ENCODE data around the gene ZNF385D. TPM values are rescaled to one million over a fixed set of nuclear protein-coding genes. Genes with fewer than 3 reads are reported as not detected.

ZNF385D gene
- total RNA-seq, 1 experiment from 2014 or later = 0.28 TPM

- no peaks in the 10 kb centered on the region for H3K9me3 ChIP-seq (ENCODE audit: insufficient read depth, low read depth)
- DNase-seq = no peak
- CTCF ChIA-PET = no interaction called here
These were observed 284.5 kb downstream of the ZNF385D start for GRCh38 chr3:21466476-21466875.

DNA sequence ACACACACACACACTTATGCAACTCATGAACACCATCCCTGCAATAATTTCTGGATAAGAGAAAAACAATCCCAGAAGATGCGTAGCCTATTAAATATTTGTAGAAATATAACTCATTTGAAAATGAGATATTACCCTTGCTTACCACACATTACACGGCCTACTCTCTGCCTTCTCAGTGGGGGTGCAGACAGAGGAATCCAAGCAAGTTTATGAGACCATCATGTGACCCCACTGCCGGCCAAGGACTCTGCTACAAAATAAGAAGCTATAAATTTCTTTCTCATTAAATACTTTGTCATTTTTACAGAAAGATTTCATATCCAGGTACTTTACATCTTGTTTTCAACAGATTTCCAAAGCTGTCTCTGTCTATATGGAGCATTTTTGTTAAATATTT lies 286.3 kb downstream of the ZNF385D start:
- POLR2A ChIA-PET (ENCODE audit: unreplicated experiment) = no interaction called here

More at GRCh38 chr3:21466476-21466875, 284.5 kb downstream of the ZNF385D start:
- BruUV-seq (replicated peaks) = no TSS peak
- H3K4me2 ChIP-seq = no peak overlapping the region
- no peaks in the 10 kb centered on the region for H3F3A ChIP-seq (ENCODE audit: insufficient read depth, low read depth)
- no peaks in the 10 kb centered on the region for H3K36me3 ChIP-seq (ENCODE audit: low read depth)
- no peak overlapping the region for H2AFZ ChIP-seq
- H3K27ac ChIP-seq = no peak overlapping the region
- no peak overlapping the region for H3K4me3 ChIP-seq
- intact Hi-C loops (cut with micrococcal nuclease; ENCODE audit: unreplicated experiment) = no loop called here
- H3K9me2 ChIP-seq (ENCODE audit: insufficient read depth) = no peaks in the 10 kb centered on the region; the same call in 1 of the 2 replicates
- POLR2A ChIA-PET (ENCODE audit: unreplicated experiment) = no interaction called here
- TF ChIP-seq EZH2 (IDR thresholded peaks at IDR 0.05; ENCODE audit: low read depth) (no peak), CTCF (conservative IDR thresholded peaks at IDR 0.05) (no peak)
- no peaks in the 10 kb centered on the region for H3K27me3 ChIP-seq (ENCODE audit: insufficient read depth, low read depth)
- H3K79me2 ChIP-seq (ENCODE audit: low read depth) = no peaks in the 10 kb centered on the region
- no peaks in the 10 kb centered on the region for H4K20me1 ChIP-seq (ENCODE audit: insufficient read depth)
- H3K4me1 ChIP-seq (replicated peaks; ENCODE audit: insufficient read depth) = no peaks in the 10 kb centered on the region

DNA sequence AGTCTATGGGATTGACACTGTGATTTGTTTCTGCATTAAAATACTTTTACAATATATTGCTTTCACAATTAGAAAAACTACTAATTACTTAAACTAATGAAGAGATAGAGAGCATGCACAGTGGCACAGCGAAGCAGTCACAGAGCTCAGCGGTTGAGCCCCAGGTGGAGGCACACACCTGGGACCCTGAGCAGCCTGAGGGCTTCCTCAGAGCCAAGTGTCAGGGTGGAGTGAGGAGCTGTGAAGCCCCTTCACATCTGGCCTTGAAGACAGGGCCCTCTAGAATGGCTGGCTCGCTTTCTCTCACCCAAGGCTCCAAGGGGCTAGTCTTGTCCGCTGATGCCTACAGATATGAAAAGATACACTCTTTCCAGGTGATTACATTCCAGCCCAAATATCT lies 287.7 kb downstream of the ZNF385D start:
- no peak overlapping the region for H3K27ac ChIP-seq
- H3K9me3 ChIP-seq (ENCODE audit: insufficient read depth, low read depth) = no peaks in the 10 kb centered on the region
- H3K4me1 ChIP-seq (replicated peaks; ENCODE audit: insufficient read depth) = no peaks in the 10 kb centered on the region
- no peak overlapping the region for H3K4me3 ChIP-seq
- H4K20me1 ChIP-seq (ENCODE audit: insufficient read depth) = no peaks in the 10 kb centered on the region
- ChIA-PET CTCF (no interaction called here), POLR2A (ENCODE audit: unreplicated experiment) (no interaction called here)
- intact Hi-C loops (cut with micrococcal nuclease; ENCODE audit: unreplicated experiment) = no loop called here
- no peak for DNase-seq
- BruUV-seq (replicated peaks) = no TSS peak
- no peaks in the 10 kb centered on the region for H3K27me3 ChIP-seq (ENCODE audit: insufficient read depth, low read depth)
- TF ChIP-seq CTCF (conservative IDR thresholded peaks at IDR 0.05) (no peak), EZH2 (IDR thresholded peaks at IDR 0.05; ENCODE audit: low read depth) (no peak)
- no peaks in the 10 kb centered on the region for H3F3A ChIP-seq (ENCODE audit: insufficient read depth, low read depth)
- H2AFZ ChIP-seq = no peak overlapping the region
- no peaks in the 10 kb centered on the region for H3K79me2 ChIP-seq (ENCODE audit: low read depth)
- no peaks in the 10 kb centered on the region for H3K36me3 ChIP-seq (ENCODE audit: low read depth)
- H3K4me2 ChIP-seq = no peak overlapping the region
- H3K9me2 ChIP-seq (ENCODE audit: insufficient read depth) = no peaks in the 10 kb centered on the region; the same call in 1 of the 2 replicates

More for the DNA sequence above, 286.3 kb downstream of the ZNF385D start:
- intact Hi-C loops (cut with micrococcal nuclease; ENCODE audit: unreplicated experiment) = no loop called here
- TF ChIP-seq EZH2 (IDR thresholded peaks at IDR 0.05; ENCODE audit: low read depth) = no peak
- no peak for TF ChIP-seq CTCF (conservative IDR thresholded peaks at IDR 0.05)
- Histone ChIP-seq H2AFZ (no peak overlapping the region), H3K27me3 (ENCODE audit: insufficient read depth, low read depth) (no peaks in the 10 kb centered on the region), H3K4me3 (no peak overlapping the region), H3K36me3 (ENCODE audit: low read depth) (no peaks in the 10 kb centered on the region), H3K9me3 (ENCODE audit: insufficient read depth, low read depth) (no peaks in the 10 kb centered on the region), H3K4me2 (no peak overlapping the region), H3K9me2 (ENCODE audit: insufficient read depth) (no peaks in the 10 kb centered on the region; the same call in 1 of the 2 replicates), H4K20me1 (ENCODE audit: insufficient read depth) (no peaks in the 10 kb centered on the region), H3K4me1 (replicated peaks; ENCODE audit: insufficient read depth) (no peaks in the 10 kb centered on the region), H3K79me2 (ENCODE audit: low read depth) (no peaks in the 10 kb centered on the region), H3F3A (ENCODE audit: insufficient read depth, low read depth) (no peaks in the 10 kb centered on the region), H3K27ac (no peak overlapping the region)
- no peak for DNase-seq
- CTCF ChIA-PET = no interaction called here
- BruUV-seq (replicated peaks) = no TSS peak

Measured in PC-9 (cell line).